ENCODE results near the gene SUN1.

SUN1 gene

GRCh38 chr7:893686-894085, 61.4 kb downstream of the SUN1 start:
- DNase-seq = no peak

- no peak for DNase-seq
Observed at GRCh38 chr7:894164-894867, 62.0 kb downstream of the SUN1 start.

- no peak for DNase-seq
Observed at GRCh38 chr7:894927-895450, 62.7 kb downstream of the SUN1 start.

GRCh38 chr7:895451-896052, 63.3 kb downstream of the SUN1 start:
- DNase-seq = no peak

- DNase-seq = no peak
Observed at GRCh38 chr7:896346-897075, 64.2 kb downstream of the SUN1 start.

GRCh38 chr7:897086-897485, 64.8 kb downstream of the SUN1 start:
- DNase-seq = no peak

GRCh38 chr7:897771-898376, 65.6 kb downstream of the SUN1 start:
- no peak for DNase-seq

GRCh38 chr7:898460-898854, 66.2 kb downstream of the SUN1 start:
- DNase-seq = no peak

GRCh38 chr7:898855-899681, 66.8 kb downstream of the SUN1 start:
- no peak for DNase-seq

- no peak for DNase-seq
Observed at GRCh38 chr7:899806-900205, 67.5 kb downstream of the SUN1 start.

- DNase-seq = no peak
Observed at GRCh38 chr7:900331-901040, 68.2 kb downstream of the SUN1 start.

GRCh38 chr7:901041-901387, 68.7 kb downstream of the SUN1 start:
- DNase-seq = no peak

GRCh38 chr7:901388-902154, 69.3 kb downstream of the SUN1 start:
- peak; percentile 28 to 72 (median 52) for DNase-seq

GRCh38 chr7:902996-903395, 70.7 kb downstream of the SUN1 start:
- no peak for DNase-seq

- no peak for DNase-seq
Observed at GRCh38 chr7:903921-904755, 71.9 kb downstream of the SUN1 start.

- DNase-seq = no peak
Observed at GRCh38 chr7:904847-905246, 72.6 kb downstream of the SUN1 start.

- no peak for DNase-seq
Observed at GRCh38 chr7:906776-907157, 74.5 kb downstream of the SUN1 start.

- no peak for DNase-seq
Observed at GRCh38 chr7:907158-907980, 75.1 kb downstream of the SUN1 start.

- no peak for DNase-seq
Observed at GRCh38 chr7:908159-908581, 75.9 kb downstream of the SUN1 start.

Data from NCI-H1417 (cell line).